NCI-H82 treated with DMSO at 0.1 percent for 48 hours (cell line): ENCODE data around the gene RPL12.
A peak's percentile ranks its signal among the peaks of the same experiment; 100 is the strongest.
"Not testable (repeated sequence)": the region's sequence is repeated elsewhere in the genome, so short reads cannot be mapped to it uniquely, and the experiment has no call there.

Source experiments
- DNase-seq: peaks from one replicate; lab custom pipeline; 2025; ENCODE audit not compliant: unreplicated experiment; lab: John Stamatoyannopoulos, UW

Gene RPL12

DNA sequence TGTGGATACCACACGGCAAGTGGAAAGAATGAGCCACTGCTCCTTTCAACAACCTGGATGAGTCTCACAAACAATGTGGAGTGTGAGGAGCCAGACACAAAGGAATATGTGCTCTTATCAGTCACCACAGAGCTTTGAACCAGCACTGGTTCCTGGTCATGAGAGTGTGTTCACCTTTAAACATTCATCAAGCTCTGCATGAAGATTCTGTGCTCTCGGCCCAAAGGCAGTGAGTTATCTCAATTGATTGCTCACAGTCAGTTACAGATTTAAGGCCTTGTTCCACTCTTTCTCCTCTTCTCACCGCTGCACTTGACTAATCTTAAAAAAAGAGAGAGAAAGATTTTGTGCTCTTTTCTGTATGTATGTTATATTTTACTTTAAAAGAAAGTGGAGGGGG lies 19.5 kb upstream of the RPL12 start:
- DNase-seq = no peak

DNA sequence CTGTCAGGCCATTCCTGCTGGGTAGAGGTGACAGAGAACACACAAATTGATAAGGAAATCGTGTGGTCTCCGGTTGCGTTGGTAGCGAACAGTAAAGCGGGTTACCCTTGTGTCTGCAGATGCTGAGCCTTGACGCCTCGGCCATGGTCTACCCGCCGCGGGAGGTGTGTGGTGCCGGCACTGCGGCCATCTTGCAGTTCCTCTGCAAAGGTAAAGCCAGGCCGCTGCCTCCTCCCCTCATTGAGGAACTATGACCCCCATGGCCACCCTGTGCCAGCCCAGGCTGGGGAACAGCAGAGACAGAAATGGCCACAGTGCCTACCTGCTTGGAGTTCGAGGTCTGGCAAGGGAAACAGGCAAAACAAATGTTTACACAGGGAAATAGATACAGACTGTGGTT lies 16.4 kb upstream of the RPL12 start:
- DNase-seq = no peak

GRCh38 chr9:127466407-127466917 lies 15.3 kb upstream of the RPL12 start:
- not testable (repeated sequence) for DNase-seq

DNA sequence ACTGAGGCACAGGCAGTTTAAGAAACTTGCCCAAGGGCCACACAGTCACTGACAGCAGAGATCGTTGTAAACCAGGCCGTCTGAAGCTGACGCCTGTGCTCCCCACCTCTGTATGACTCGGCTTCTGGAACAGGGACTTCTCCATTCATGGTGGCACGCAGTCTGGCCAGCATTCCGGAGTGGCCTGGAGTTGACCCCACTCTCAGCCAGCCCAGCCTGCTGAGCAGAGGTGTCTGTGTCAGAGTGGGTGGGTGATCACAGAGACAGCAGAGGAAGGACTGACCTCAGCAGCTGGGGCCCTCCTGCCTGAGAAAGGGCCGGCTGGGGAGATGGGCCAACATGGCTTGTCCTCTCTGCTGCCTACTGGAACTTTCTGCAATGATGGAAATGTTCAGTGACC lies 12.7 kb upstream of the RPL12 start:
- DNase-seq = no peak

DNA sequence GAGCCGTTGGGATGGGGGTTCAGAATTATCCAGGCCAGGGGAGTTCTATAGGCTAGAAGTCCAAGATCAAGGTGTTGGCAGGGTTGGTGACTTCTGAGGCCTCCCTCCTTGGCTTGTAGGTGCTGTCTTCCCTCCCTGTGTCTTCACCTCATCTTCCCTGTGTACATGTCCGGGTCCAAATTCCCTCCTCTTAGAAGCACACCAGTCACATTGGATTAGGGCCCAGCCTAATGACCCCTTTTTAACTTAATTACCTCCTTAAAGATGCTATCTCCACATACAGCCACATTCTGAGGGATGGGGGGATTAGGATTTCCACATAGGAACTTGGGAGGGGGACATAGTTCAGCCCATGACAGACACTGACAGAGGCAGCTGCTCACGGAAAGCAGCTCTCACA lies 12.2 kb upstream of the RPL12 start:
- DNase-seq = peak; percentile 25

GRCh38 chr9:127458921-127459320 lies 7.7 kb upstream of the RPL12 start:
- DNase-seq = no peak

GRCh38 chr9:127457191-127457878 lies 6.1 kb upstream of the RPL12 start:
- DNase-seq = no peak

- no peak for DNase-seq
These were observed 4.3 kb upstream of the RPL12 start for GRCh38 chr9:127455324-127455992.

- no peak for DNase-seq
These were observed 1.5 kb upstream of the RPL12 start for GRCh38 chr9:127452691-127453090.

DNA sequence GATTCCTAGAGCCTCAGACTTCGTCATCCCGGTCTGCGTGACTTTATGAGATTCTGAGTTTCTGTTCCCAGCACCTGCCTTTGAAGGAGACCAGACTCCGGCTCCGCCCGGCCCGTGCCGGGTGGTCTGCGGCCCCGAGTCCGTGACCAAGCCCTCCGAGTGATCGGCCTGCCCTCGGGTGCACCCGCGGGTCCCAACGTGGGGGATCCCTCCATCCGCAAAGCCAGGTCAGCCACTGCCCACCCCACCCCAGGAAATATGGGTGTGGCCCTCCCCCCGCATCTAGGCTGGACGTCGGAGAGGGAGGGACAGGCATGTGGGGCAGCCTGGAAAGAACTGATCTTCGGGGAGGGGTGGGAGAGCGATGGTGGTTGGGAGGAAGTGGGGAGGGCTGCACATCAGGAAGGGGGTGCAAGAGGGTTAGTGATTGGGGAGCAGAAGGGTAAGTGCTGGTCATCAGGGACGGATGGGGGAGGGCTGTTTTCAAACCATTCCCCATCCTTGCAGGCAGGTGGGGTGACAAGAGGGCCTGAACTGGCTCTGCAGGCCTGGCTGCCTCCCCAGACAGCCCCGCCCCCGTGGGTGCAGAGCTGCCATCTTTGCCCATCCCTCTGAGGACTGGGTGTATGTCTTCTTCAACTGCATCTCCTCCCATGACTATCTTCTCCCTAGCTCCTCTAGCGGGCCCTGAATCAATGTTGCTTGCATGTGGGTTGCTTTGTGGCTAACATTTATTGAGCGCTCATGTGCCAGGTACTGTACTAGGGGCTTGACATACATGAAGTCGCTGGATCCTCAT lies 851 bp upstream of the RPL12 start:
- no peak for DNase-seq

- DNase-seq = no peak
These were observed 327 bp upstream of the RPL12 start for GRCh38 chr9:127451608-127451857.

- no peak for DNase-seq
These were observed 904 bp downstream of the RPL12 start for GRCh38 chr9:127450243-127450760.

- DNase-seq = no peak
These were observed 1.8 kb downstream of the RPL12 start for GRCh38 chr9:127449332-127449966.

DNA sequence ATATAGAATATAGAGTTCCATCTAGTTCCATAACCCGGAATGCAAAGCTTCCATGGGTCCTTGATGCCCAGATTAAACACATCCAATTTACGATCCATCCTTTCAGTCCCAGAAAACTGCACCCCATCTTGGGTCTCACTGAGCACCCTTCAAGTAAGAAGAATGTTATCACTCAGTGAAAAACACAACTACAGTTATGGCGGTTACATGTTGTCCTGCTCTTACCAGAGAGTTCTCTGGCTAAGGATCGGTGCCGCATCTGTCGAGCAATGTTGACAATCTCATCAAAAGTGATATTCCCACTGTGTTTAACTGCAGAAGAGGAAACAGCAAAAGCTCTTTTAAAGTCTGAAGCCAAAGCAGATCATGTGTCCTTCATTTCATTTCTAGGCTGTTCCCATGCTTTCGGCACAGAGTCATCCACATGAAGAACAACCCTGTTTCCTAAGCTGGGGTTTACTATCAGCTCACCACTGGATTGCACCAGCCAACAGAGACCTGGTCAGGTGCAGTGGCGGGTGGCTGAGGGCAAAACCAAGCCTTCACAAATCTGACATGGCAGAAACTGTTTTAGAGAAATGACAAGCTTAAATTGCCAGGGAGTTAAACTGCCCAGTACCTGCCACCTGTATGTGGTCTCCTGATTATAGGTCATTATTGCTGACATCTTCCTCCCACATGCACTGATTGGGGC lies 2.9 kb downstream of the RPL12 start:
- no peak for DNase-seq

DNA sequence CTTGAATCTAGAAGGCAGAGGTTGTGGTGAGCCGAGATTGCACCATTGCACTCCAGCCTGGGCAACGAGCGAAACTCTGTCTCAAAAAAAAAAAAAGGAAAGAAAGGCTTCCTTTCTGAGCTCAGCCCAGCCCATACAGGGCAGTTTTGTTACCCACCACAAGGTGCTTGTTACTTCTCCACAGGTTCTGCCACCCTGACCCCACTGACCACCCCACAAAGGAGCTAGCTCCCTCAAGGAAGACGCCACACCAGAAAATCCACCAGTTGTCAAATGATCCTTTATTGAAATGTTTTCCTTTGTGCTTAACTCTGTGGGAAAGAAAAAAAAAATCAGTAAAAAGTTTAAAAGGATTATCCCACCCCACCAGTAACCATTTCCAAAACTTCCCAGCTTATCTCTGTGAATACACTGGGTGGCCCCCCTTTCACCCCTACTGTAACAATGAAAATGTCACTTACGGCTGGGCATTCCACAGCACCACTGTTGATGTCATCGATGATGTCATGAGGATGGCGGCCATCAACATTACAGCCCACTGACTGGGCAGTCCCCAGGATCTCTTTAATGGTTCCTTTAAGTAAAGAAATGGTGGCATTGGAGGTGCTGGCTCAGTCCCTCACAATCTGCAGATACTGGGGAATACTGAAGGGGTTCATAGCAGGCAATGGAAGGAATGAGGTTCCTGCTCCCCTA lies 3.6 kb downstream of the RPL12 start:
- DNase-seq = no peak

GRCh38 chr9:127446713-127447415 lies 4.3 kb downstream of the RPL12 start:
- no peak for DNase-seq

DNA sequence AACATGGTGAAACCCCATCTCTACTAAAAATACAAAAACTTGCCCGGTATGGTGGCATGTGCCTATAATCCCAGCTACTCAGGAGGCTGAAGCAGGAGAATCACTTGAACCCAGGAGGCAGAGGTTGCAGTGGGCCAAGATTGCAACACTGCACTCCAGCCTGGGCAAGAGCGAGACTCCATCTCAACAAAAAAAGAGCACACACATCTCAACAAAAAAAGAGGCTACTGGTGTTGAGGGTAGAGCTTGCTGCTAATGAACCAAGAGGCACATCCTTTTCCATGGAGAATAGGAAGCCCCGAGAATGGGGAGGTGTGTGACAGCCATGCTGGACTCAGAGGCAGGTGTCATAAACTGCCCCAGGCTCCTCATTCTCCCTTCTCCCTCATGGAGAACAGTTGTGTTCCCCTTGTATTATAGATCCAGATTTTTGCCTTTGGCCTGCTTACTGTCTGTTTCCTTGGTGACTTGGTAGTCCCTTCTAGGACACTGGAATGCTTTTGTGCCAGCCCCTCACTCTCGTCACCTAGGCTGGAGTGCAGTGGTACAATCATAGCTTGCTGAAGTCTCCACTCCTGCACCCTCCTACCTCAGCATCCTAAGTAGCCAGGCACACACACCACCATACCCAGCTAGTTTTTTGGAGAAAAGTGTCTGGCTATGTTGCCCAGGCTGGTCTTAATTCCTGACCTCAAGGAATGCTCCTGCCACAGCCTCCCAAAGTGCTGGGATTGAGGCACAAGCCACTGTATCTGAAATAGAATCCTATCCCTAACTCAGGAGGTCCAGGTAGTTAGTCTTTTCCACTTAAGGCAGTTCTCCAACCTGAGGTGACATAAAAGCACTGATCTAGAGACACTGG lies 5.1 kb downstream of the RPL12 start:
- no peak for DNase-seq

- no peak for DNase-seq
These were observed 6.0 kb downstream of the RPL12 start for GRCh38 chr9:127444921-127445850.
